Measurements from ENCODE around the gene SFXN4. TPM values are rescaled to one million over a fixed set of nuclear protein-coding genes. Genes with fewer than 3 reads are reported as not detected.

The SFXN4 gene
- total RNA-seq, 1 donor: 13.0 TPM

DNA sequence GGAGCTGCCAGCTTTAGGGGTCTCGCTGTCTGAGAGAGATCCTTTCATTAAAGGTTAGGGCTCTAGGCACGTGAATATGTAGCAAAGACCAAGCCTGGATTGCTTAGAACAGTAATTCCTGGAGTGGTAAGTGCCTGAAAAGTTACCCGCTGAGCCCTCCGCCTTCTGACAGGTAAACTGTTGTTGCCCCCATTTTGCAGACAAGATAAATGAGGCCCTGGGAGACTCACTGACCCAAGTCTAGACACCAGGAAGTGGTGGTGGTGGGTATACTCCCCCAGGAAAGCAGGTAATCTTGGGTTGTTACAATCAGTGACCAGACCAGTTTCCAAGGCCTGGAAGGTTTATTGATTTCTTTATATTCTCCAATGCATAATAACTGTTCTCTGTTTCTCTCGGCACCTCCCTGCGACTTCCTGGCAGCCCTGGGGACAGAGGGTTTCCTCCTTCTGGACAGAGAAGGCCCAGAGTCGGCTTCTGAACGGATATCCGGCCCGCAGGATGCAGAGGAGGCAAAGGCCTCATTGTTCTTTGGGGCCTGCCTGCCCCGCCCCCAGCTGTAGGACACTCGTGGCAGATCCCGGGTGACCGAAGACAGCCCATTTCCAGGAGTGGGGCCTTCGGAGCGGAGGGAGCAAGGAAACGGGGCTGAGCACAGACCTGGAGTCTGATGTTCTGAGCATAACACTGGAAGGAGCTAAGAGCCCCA is 40.5 kb upstream of the SFXN4 start:
- Histone ChIP-seq H3K4me1 (ENCODE audit: insufficient read depth, low read length) (peaks cover 43% of the 10 kb centered on the region), H3K36me3 (ENCODE audit: insufficient read depth, low read length) (no peaks in the 10 kb centered on the region), H3K79me2 (ENCODE audit: insufficient read depth, low read length) (peaks cover 4% of the 10 kb centered on the region), H4K20me1 (ENCODE audit: insufficient read depth, low read length) (no peaks in the 10 kb centered on the region), H3K27ac (ENCODE audit: low read depth, low read length) (peak overlapping the region; percentile 61), H3K27me3 (ENCODE audit: insufficient read depth, low read length) (no peaks in the 10 kb centered on the region), H2AFZ (ENCODE audit: low read length) (peak overlapping the region; percentile 74), H3K9me3 (ENCODE audit: low read depth, low read length) (no peaks in the 10 kb centered on the region), H3K4me3 (ENCODE audit: insufficient read depth, low read length) (peak overlapping the region; percentile 84), H3K4me2 (ENCODE audit: insufficient read depth, low read length) (peak overlapping the region; percentile 91)
- TF ChIP-seq, protein P1, sequence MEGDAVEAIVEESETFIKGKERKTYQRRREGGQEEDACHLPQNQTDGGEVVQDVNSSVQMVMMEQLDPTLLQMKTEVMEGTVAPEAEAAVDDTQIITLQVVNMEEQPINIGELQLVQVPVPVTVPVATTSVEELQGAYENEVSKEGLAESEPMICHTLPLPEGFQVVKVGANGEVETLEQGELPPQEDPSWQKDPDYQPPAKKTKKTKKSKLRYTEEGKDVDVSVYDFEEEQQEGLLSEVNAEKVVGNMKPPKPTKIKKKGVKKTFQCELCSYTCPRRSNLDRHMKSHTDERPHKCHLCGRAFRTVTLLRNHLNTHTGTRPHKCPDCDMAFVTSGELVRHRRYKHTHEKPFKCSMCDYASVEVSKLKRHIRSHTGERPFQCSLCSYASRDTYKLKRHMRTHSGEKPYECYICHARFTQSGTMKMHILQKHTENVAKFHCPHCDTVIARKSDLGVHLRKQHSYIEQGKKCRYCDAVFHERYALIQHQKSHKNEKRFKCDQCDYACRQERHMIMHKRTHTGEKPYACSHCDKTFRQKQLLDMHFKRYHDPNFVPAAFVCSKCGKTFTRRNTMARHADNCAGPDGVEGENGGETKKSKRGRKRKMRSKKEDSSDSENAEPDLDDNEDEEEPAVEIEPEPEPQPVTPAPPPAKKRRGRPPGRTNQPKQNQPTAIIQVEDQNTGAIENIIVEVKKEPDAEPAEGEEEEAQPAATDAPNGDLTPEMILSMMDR (IDR thresholded peaks at IDR 0.05; ENCODE audit: extremely low read depth, low read depth, low read length): no peak
- DNase-seq (ENCODE audit: insufficient read length, low spot score, missing footprints): peak; percentile 89

DNA sequence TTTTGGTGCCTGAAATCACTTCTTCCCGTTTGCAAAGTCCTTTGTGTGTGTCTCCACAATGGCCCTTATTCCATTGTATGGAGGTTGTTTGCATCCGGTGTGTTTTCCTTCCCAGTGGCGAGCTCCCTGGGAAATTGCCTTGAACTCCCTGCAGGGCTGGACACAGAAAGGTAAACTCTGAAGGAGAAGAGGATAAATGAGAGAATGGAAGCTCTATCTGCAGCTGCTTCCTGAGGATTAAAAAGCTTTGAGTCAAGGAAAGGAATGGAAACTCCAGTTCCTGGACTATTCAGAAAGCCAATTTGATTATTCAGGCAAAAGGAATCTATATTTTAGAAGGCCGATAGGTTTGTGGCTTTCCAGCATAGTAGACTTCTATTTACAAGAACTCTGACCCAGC is 37.5 kb upstream of the SFXN4 start:
- no peak overlapping the region for H2AFZ ChIP-seq (ENCODE audit: low read length)
- peak; percentile 80 for DNase-seq (ENCODE audit: insufficient read length, low spot score, missing footprints)
- H3K4me1 ChIP-seq (ENCODE audit: insufficient read depth, low read length): peaks cover 21% of the 10 kb centered on the region
- H3K27me3 ChIP-seq (ENCODE audit: insufficient read depth, low read length): peaks cover 5% of the 10 kb centered on the region
- no peaks in the 10 kb centered on the region for H3K79me2 ChIP-seq (ENCODE audit: insufficient read depth, low read length)
- TF ChIP-seq, protein P1 (IDR thresholded peaks at IDR 0.05; ENCODE audit: extremely low read depth, low read depth, low read length): no peak
- H3K27ac ChIP-seq (ENCODE audit: low read depth, low read length): no peak overlapping the region
- H3K36me3 ChIP-seq (ENCODE audit: insufficient read depth, low read length): no peaks in the 10 kb centered on the region
- H3K4me2 ChIP-seq (ENCODE audit: insufficient read depth, low read length): peak overlapping the region; percentile 16
- no peak overlapping the region for H3K4me3 ChIP-seq (ENCODE audit: insufficient read depth, low read length)
- no peaks in the 10 kb centered on the region for H3K9me3 ChIP-seq (ENCODE audit: low read depth, low read length)
- H4K20me1 ChIP-seq (ENCODE audit: insufficient read depth, low read length): no peaks in the 10 kb centered on the region

DNA sequence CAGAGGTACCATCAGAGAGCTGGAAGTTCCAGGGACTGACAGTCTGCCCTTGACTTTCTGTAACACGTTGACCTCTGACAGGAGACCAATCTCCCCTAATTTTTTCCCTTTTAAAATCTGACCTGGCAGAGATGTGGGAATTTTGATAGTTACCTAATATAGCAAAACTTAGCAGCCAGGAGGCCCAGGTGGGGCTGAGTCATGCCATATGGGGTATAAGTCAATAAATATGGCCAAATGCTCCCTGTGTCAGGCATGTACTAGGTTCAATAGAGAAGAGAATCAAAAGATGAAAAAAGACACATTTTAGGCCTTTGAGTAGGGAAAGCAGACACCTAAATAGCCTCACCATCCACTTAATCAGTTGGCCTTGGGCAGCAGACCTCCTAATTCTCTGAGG is 35.7 kb upstream of the SFXN4 start:
- Histone ChIP-seq H3K79me2 (ENCODE audit: insufficient read depth, low read length) (no peaks in the 10 kb centered on the region), H4K20me1 (ENCODE audit: insufficient read depth, low read length) (no peaks in the 10 kb centered on the region), H3K4me2 (ENCODE audit: insufficient read depth, low read length) (no peak overlapping the region), H3K4me1 (ENCODE audit: insufficient read depth, low read length) (peaks cover 18% of the 10 kb centered on the region), H2AFZ (ENCODE audit: low read length) (no peak overlapping the region), H3K27me3 (ENCODE audit: insufficient read depth, low read length) (peaks cover 5% of the 10 kb centered on the region), H3K36me3 (ENCODE audit: insufficient read depth, low read length) (no peaks in the 10 kb centered on the region), H3K27ac (ENCODE audit: low read depth, low read length) (no peak overlapping the region), H3K9me3 (ENCODE audit: low read depth, low read length) (no peaks in the 10 kb centered on the region), H3K4me3 (ENCODE audit: insufficient read depth, low read length) (no peak overlapping the region)
- TF ChIP-seq, protein P1 (IDR thresholded peaks at IDR 0.05; ENCODE audit: extremely low read depth, low read depth, low read length): no peak
- DNase-seq (ENCODE audit: insufficient read length, low spot score, missing footprints): no peak

DNA sequence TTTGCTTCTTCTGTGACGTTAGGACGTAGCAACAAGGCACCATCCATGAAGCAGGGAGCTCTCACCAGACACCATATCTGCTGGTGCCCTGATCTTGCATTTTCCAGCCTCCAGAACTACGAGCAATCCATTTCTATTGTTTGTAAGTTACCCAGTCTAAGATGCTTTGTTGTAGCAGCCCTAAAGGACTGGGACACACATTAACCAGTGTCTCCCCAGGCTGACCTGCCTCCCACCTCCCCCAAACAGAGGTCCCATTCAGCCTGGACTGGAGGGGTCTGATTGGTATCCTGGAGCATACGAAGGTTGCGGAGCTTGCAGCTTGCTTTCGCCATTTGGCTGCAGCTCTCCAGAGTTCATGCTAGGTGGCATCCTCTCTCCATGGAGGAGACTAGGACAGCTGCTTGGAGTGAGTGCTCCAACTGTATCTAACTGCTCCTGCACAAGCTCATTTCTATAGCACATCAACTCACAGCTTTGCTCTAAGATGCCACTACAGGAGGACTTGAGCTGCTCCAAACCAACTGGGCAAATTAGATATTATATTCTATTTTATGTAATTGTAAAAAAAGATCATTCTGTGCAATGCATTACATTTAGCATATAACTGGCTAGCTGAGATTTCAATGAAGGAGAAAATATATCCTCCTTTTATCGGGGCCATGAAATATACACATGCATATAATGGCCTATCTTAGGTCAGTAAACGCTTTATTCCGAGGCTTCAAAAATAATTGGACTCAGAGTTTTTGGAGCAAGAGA is 33.9 kb upstream of the SFXN4 start:
- Histone ChIP-seq H3K79me2 (ENCODE audit: insufficient read depth, low read length) (no peaks in the 10 kb centered on the region), H3K9me3 (ENCODE audit: low read depth, low read length) (no peaks in the 10 kb centered on the region), H2AFZ (ENCODE audit: low read length) (peak overlapping the region; percentile 76), H3K27ac (ENCODE audit: low read depth, low read length) (no peak overlapping the region), H3K27me3 (ENCODE audit: insufficient read depth, low read length) (peaks cover 5% of the 10 kb centered on the region), H3K4me1 (ENCODE audit: insufficient read depth, low read length) (peaks cover 14% of the 10 kb centered on the region), H4K20me1 (ENCODE audit: insufficient read depth, low read length) (no peaks in the 10 kb centered on the region), H3K4me3 (ENCODE audit: insufficient read depth, low read length) (peak overlapping the region; percentile 58), H3K4me2 (ENCODE audit: insufficient read depth, low read length) (peak overlapping the region; percentile 86), H3K36me3 (ENCODE audit: insufficient read depth, low read length) (no peaks in the 10 kb centered on the region)
- TF ChIP-seq, protein P1 (IDR thresholded peaks at IDR 0.05; ENCODE audit: extremely low read depth, low read depth, low read length): peak; percentile 91
- DNase-seq (ENCODE audit: insufficient read length, low spot score, missing footprints): peak; percentile 86

Measured in osteoblast (primary cell).